Stimulated activated CD4-positive, alpha-beta T cell treated with anti-CD3 and anti-CD28 coated beads, Interleukin-2, amount 100 ng/mL, for 24 hours (primary cell): ENCODE measurements around the gene CERT1.
"Not testable (repeated sequence)": the region's sequence is repeated elsewhere in the genome, so short reads cannot be mapped to it uniquely, and the experiment has no call there.

ENCODE experiments used
- DNase-seq, 2 donors: peaks; one replicate each; pipeline ENCODE4 v3.0.0-alpha.2; 2020

Gene CERT1

DNA sequence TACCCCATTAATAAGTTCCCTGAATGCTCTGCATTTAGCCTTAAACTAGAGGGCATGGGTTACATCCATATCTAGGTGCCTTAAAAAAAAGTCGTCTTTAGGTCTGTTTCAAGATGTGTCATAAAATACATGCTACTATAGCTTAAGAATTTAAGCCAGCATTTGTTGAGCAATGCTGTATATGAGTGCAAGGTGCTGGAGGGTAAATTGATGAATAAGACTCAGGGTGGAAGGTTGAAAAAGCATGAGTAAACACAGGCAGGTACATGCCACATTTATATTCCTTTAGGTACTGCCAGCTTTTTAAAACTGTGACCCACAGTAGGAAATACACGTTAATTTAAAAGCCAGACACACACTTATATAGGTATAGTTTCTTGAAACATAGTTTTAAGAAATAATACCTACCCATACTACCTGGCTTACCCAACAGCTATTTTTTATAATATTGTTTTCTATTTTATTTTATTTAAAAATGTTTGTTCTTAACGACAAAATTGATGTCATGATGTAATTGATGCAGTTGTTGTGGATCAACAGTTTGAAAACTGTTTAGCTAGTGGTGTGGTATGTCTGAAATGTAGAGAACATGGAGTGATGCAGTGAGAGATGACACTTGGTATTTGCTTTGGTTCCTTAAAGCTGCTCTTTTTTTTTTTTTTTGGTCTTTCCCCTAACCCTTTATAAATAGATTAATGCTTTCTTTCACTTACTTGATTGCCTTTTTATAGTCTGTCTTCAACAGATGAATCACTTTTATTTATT is 170.5 kb downstream of the CERT1 start:
- no peak for DNase-seq

DNA sequence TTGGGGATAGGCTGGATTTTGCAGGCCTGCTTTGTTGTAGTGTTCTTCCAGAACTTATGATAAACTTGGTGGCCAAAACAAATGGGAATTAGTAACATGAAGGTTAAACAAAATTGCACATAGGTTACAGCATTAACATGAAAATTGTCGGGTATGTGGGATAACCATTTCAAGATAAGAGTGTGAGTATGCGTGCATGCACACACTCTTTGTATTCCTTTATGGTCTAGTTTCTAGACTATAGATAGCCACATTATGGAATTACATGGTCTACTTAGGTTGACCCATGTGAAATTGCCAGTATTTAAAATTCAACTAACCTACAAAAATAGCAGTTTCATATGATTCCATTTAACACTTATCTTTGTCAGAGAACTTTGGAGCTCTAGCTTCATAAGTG is 173.0 kb downstream of the CERT1 start:
- no peak for DNase-seq

DNA sequence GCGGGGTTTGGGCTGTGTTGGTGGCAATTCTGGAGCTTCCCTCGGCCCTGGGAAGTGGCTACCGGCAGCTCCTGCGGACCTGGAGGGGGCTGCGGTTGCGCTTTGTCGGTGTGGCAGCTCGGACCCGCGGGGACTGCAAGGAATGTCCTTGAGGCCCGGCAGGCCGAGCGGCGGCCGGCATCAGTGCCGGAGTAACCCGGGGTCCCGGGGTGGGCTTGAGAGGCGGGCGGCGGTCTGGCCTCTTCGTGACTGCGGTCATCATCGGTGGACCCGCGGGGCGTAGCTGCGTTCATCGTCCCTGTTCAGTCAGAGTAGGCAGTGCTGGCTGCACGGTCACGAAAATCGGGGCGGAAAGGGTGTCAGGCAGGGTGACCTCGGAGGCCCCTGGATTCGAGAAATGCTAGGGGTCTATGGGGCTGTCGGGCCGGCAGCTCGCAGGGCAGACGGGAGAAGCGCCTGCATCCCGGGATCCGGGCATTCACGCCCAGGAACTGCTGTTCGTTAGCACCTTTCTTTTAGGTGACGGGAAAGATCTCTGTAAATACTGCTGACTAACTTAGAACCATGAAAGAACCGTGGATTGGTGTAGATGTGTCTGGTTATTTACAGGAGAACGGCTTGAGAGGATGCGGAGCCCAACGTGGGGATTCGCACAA is 173.9 kb downstream of the CERT1 start:
- peak; percentile 44 to 46 for DNase-seq

DNA sequence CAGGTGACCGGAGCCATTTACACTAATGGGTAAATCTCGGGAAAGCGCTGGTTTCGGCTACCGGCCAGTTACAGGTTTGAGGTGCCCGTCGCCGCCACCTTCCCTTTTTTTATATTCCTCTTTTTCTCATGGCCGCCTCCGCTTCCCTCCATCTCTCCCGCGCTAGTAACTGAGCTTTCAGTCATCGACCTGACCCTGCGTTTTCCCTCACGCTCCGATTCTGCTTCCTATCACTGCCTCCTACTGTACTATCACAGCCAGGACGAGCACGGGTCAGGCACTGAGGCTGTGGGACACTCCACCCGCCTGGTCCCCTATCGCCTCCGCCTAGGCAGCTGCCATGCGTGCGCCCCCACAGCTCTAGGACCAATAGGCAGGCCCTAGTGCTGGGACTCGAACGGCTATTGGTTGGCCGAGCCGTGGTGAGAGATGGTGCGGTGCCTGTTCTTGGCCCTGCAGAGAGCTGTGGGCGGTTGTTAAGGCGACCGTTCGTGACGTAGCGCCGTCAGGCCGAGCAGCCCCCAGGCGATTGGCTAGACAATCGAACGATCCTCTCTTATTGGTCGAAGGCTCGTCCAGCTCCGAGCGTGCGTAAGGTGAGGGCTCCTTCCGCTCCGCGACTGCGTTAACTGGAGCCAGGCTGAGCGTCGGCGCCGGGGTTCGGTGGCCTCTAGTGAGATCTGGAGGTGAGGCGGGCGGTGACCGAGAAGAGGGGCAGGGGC is 174.7 kb downstream of the CERT1 start, which contains the start of gene HMGCR:
Gene HMGCR (plus strand): TSS at position 606 of the 722 bp plus-strand sequence. CDS start 5,386 bp downstream, outside the sequence.
- DNase-seq, result peak; percentile 96

DNA sequence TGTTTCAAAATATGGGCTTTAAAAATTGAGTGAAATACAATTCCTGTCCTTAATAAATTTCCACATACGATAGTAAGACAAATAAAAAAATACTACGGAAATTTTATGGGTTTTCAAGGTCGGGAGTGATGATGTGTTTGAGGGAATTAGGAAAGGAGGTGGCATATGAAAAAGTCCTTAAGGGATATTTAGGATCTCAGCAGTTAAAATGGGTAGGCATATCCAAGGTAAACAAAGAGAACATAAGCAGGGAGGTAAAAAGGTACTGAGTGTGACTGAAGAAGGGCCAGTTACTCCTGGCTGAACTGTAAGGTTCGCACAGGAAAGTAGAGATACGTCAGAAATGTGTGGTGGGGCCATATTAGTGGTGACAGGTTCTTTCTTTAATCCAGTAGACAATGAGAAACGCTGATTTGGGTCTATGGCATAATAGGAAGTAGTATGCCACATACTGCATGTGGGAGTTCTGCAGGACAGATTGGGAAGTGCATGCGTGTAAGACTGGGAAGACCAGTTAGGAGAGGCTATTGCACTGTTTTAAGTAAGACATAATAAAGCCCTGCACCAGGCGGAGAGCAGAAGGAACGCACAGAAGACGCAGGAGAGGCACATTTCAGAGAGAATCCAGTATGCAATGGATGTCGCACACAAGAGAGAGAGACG is 175.3 kb downstream of the CERT1 start:
- no peak for DNase-seq

DNA sequence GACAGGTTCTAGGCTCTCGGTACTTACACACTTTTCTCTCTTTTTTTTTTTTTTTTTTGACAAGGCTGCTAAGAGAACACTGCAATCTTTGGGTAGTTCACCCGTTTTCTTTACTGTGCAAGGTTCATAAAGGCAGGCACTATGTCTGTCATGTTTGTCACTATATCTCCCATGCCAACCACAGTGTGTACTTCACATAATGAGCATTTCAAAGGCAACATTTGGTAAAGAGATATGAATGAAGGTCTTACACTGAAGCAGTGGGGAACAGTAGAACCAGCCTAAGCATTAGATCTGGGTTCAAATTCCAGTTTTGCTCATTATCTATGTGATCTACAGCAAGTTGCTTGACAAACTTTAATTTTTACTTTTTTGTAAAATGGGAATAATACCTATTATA is 175.9 kb downstream of the CERT1 start:
- DNase-seq, result no peak

DNA sequence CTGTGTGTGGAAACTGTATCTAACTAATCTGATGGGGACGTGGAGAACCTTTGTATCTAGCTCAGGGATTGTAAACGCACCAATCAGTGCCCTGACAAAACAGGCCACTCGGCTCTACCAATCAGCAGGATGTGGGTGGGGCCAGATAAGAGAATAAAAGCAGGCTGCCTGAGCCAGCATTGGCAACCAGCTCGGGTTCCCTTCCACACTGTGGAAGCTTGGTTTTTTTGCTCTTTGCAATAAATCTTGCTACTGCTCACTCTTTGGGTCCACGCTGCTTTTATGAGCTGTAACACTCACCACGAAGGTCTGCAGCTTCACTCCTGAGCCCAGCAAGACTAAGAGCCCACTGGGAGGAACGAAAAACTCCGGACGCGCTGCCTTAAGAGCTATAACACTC is 177.0 kb downstream of the CERT1 start:
- DNase-seq, result not testable (repeated sequence)

DNA sequence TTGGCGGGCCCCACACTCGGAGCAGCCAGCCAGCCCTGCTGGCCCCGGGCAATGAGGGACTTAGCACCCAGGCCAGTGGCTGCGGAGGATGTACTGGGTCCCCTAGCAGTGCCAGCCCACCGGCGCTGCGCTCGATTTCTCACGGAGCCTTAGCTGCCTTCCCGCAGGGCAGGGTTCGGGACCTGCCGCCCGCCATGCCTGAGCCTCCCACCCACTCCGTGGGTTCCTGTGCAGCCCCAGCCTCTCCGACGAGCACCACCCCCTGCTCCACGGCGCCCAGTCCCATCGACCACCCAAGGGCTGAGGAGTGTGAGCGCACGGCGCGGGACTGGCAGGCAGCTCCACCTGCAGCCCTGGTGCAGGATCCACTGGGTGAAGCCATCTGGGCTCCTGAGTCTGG is 177.7 kb downstream of the CERT1 start:
- DNase-seq, result not testable (repeated sequence)

DNA sequence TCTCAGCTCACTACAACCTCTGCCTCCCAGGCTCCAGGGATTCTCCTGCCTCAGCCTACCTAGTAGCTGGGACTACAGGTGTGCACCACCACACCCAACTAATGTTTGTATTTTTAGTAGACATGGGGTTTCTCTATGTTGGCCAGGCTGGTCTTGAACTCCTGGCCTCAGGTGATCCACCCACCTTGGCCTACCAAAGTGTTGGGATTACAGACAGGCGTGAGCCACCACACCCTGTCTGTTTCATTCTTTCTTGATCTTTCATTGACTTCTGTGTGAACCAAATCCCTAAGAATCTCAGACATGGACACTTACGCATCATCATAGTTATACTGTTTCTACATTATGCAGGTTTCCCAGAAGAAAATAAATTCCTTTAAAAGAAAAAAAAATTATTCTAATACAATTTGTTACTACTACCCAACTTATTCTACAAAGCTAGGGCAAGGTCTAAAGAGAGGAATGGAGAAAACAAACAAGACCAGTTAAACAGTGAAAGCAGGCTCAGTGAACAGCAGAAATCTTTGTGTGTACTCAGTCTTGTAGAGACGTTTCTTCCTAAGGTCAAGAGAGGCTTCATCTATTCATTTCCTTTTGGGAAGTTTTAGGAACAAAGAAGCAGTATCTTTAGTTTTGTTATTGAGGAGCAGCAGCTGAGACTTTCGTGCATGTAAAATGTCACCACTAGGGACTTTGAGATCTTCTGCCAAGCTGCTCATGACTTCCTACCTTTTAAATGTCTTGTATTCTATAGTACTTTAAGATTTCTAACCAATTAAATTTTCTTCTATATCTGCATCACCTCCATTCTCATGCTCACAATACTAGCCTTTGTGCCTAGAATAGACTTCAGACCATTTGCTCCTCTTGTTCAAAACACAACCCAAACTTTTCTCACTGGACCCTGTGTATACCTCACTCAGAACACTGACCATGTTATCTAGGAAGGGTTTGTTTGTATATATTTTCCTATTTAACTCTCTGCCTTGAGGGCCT is 180.0 kb downstream of the CERT1 start:
- no peak for DNase-seq

DNA sequence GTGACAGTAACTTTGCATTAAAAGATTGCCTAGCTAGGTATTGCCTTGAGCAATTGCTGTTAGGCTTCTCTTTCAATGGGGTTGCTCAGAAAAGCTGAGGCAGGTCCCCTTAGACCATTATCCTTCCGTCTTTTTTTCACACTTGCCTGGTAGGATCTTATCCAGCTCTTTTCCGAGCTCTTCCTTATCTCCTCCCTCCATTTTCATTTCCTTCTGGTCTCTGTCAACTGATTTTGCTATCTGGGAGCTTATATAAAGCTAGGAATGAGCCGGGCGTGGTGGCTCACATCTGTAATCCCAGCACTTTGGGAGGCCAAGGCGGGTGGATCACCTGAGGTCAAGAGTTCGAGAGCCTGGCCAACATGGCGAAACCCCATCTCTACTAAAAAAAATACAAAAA is 181.0 kb downstream of the CERT1 start:
- no peak for DNase-seq
